Lower lobe of right lung (tissue), 2 donors: Measurements from ENCODE around the gene ENAH. TPM values are rescaled to one million over a fixed set of nuclear protein-coding genes. Genes with fewer than 3 reads are reported as not detected.
"Not testable (repeated sequence)": the region's sequence is repeated elsewhere in the genome, so short reads cannot be mapped to it uniquely, and the experiment has no call there.

Source experiments
- ATAC-seq, 2 donors: fragments of 200-7000 bp; cut with Tn5 transposase; one replicate each; pipeline ENCODE4 v1.9.1; 2020 to 2022; ENCODE audit warnings: mild to moderate bottlenecking in 2 of 2, moderate library complexity in 2 of 2
- DNase-seq: peaks from one replicate; pipeline ENCODE4 v3.0.0-alpha.2; 2020
- H3K27ac ChIP-seq: fragments of 200-600 bp; one replicate; pipeline ENCODE4 v1.8.0; 2022
- H3K27me3 ChIP-seq: fragments of 200-600 bp; one replicate; pipeline ENCODE4 v1.8.0; 2022; ENCODE audit warnings: low read depth
- H3K36me3 ChIP-seq: fragments of 200-600 bp; one replicate; pipeline ENCODE4 v1.8.0; 2022; ENCODE audit warnings: mild to moderate bottlenecking
- H3K4me1 ChIP-seq: fragments of 200-600 bp; one replicate; pipeline ENCODE4 v1.8.0; 2022
- H3K4me3 ChIP-seq: fragments of 200-600 bp; one replicate; pipeline ENCODE4 v1.8.0; 2022; ENCODE audit warnings: mild to moderate bottlenecking
- H3K9me3 ChIP-seq: fragments of 200-600 bp; one replicate; pipeline ENCODE4 v1.8.0; 2022
- CTCF ChIP-seq: fragments of 200-600 bp; IDR thresholded peaks from one replicate; pipeline ENCODE4 v1.8.0; 2022; ENCODE audit warnings: antibody characterized with exemption, mild to moderate bottlenecking
- intact Hi-C: fragments of 100-400 bp; cut with DNase I; formaldehyde crosslinking; loops from one replicate; pipeline ENCODE4 v1.11.0; 2022
- total RNA-seq: library from RNA; stranded (reverse); fragmentation: NEBNext Ultra II Directional; extraction: Animal tissue kit (Norgen Biotek cat#: 25700); gene quantifications from one replicate; pipeline ENCODE4 v1.2.1, GENCODE V29; 2021
- donor health status: DM: no; HTN: yes; CAD: no; lungs with severe emphysema.

The ENAH gene
- total RNA-seq, 1 donor from 2014 or later: 51.4 TPM

- Histone ChIP-seq H3K4me3 (no peak overlapping the region), H3K27ac (no peak overlapping the region), H3K36me3 (peaks cover 20% of the 10 kb centered on the region), H3K4me1 (no peaks in the 10 kb centered on the region), H3K27me3 (no peaks in the 10 kb centered on the region), H3K9me3 (no peaks in the 10 kb centered on the region)
- DNase-seq: no peak
- peak in 1 of 2 donors; percentile 49 for ATAC-seq
- no peak for TF ChIP-seq CTCF
- intact Hi-C loops: no loop called here
These were observed 135.2 kb downstream of the ENAH start for GRCh38 chr1:225517697-225518096.

- Histone ChIP-seq H3K27ac (no peak overlapping the region), H3K9me3 (no peaks in the 10 kb centered on the region), H3K4me1 (no peaks in the 10 kb centered on the region), H3K36me3 (peaks cover 20% of the 10 kb centered on the region), H3K4me3 (no peak overlapping the region), H3K27me3 (no peaks in the 10 kb centered on the region)
- ATAC-seq (no peak), DNase-seq (no peak)
- TF ChIP-seq CTCF: no peak
- intact Hi-C loops: no loop called here
These were observed 135.7 kb downstream of the ENAH start for GRCh38 chr1:225517221-225517620.

DNA sequence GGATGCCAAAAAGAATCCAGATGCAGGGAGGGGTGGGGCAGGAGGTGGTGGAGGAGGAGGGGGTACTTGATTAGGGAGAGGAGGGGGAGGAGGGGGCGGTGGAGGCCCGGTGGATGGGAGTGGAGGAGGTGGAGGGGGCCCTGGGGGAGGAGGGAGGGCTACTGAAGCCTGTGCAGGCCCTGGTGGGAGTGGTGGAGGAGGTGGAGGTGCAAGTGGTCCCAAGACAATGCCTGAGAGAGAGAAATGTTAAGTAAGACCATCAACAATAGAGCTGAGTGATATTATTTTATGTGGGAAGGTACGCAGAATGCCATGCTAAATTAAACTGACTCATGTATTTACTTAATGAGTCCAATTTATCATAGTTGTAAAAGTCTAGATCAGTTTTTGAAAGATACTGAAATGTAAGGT, 138.2 kb downstream of the ENAH start:
- Histone ChIP-seq H3K36me3 (peaks cover 20% of the 10 kb centered on the region), H3K4me3 (no peak overlapping the region), H3K27ac (no peak overlapping the region), H3K9me3 (no peaks in the 10 kb centered on the region), H3K4me1 (no peaks in the 10 kb centered on the region), H3K27me3 (no peaks in the 10 kb centered on the region)
- ATAC-seq: no peak
- DNase-seq: no peak
- intact Hi-C loops: no loop called here
- no peak for TF ChIP-seq CTCF

DNA sequence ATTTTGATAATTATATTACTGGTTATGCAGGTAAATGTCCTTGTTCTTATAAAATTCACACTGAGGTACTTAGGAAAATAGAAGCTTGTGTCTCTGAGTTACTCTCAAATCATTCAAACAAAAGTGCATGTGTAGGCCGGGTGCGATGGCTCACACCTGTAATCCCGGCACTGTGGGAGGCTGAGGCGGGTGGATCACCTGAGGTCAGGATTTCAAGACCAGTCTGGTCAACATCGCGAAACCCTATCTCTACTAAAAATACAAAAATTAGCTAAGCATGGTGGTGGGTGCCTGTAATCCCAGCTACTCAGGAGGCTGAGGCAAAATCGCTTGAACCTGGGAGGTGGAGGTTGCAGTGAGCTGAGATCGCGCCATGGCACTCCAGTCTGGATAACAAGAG, 139.3 kb downstream of the ENAH start:
- peaks cover 12% of the 10 kb centered on the region for H3K36me3 ChIP-seq
- intact Hi-C loops: not testable (repeated sequence)

DNA sequence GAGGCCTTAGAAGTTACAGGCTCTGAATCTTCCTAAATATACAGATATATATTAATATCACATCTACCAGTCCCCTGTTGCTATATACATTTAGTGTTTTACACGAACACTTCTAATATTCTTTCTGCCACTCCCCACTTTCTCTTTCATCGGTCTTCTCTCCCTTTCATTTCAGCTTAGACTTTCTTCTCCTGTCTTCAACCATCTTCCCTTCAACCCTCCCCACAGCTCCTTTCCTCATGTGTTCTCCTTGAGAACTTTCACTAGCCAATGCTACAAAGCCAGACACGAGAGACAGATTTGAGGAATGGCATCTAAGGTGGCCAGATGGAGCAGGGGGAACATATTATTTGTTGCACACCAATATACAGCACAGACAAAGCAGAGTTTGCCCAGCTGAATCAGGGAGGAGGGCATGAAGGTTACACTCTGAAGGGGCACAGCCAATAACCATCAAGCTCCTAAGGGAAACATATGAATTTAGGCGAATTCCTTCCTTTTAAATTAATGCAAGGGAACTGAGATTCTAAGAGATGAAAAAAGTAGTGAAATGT, 141.0 kb downstream of the ENAH start:
- H3K36me3 ChIP-seq: peaks cover 7% of the 10 kb centered on the region
- H3K4me3 ChIP-seq: no peak overlapping the region
- H3K27me3 ChIP-seq: no peaks in the 10 kb centered on the region
- H3K9me3 ChIP-seq: no peaks in the 10 kb centered on the region
- H3K4me1 ChIP-seq: peaks cover 13% of the 10 kb centered on the region
- intact Hi-C loops: no loop called here
- DNase-seq (no peak), ATAC-seq (no peak)
- no peak for TF ChIP-seq CTCF
- no peak overlapping the region for H3K27ac ChIP-seq

More for the DNA sequence above, 139.3 kb downstream of the ENAH start:
- ATAC-seq, H3K27ac ChIP-seq, H3K27me3 ChIP-seq, H3K4me3 ChIP-seq, DNase-seq, H3K9me3 ChIP-seq: not testable (repeated sequence)
- peaks cover 10% of the 10 kb centered on the region for H3K4me1 ChIP-seq

DNA sequence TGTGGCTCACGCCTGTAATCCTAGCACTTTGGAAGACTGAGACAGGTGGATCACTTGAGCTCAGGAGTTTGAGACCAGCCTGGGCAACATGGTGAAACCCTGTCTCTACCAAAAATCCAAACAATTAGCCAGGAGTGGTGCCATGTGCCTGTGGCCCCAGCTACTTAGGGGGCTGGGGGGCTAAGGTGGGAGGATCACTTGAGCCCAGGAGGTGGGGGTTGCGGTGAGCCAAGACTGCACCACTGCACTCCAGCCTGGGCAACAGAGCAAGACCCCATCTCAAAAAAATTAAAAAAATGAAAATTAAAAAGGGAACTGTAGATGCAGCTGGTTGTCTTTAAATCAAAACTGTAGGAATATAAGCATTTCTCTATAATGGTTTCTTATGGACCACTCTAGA, 142.2 kb downstream of the ENAH start:
- ATAC-seq, DNase-seq, H3K36me3 ChIP-seq, H3K27ac ChIP-seq, H3K4me3 ChIP-seq, H3K27me3 ChIP-seq, H3K9me3 ChIP-seq, intact Hi-C loops: not testable (repeated sequence)
- peaks cover 13% of the 10 kb centered on the region for H3K4me1 ChIP-seq

- no peak for DNase-seq
- intact Hi-C loops: no loop called here
- Histone ChIP-seq H3K4me1 (peaks cover 13% of the 10 kb centered on the region), H3K27ac (no peak overlapping the region), H3K36me3 (peaks cover 7% of the 10 kb centered on the region), H3K9me3 (no peaks in the 10 kb centered on the region), H3K4me3 (no peak overlapping the region), H3K27me3 (no peaks in the 10 kb centered on the region)
- TF ChIP-seq CTCF: no peak
- ATAC-seq: no peak
These were observed 143.2 kb downstream of the ENAH start for GRCh38 chr1:225509770-225510169.
